OCI-LY7 (cell line): ENCODE results near the gene CD8A.

Source experiments
- EZH2phosphoT487 ChIP-seq: fragments of 200-600 bp; sonication (generic); IDR thresholded peaks from 2 replicates; pipeline ENCODE4 v1.6.1; 2018; ENCODE audit warnings: low read depth, borderline replicate concordance, mild to moderate bottlenecking, mixed run types, antibody characterized with exemption, low read length, moderate library complexity, mixed read lengths
- TF ChIP-seq, protein P1 (sequence below): fragments of 200-600 bp; sonication (generic); conservative IDR thresholded peaks from 2 replicates; pipeline ENCODE4 v1.5.1; 2014; ENCODE audit warnings: mild to moderate bottlenecking, antibody characterized with exemption, low read length, moderate library complexity, mixed read lengths

DNA sequence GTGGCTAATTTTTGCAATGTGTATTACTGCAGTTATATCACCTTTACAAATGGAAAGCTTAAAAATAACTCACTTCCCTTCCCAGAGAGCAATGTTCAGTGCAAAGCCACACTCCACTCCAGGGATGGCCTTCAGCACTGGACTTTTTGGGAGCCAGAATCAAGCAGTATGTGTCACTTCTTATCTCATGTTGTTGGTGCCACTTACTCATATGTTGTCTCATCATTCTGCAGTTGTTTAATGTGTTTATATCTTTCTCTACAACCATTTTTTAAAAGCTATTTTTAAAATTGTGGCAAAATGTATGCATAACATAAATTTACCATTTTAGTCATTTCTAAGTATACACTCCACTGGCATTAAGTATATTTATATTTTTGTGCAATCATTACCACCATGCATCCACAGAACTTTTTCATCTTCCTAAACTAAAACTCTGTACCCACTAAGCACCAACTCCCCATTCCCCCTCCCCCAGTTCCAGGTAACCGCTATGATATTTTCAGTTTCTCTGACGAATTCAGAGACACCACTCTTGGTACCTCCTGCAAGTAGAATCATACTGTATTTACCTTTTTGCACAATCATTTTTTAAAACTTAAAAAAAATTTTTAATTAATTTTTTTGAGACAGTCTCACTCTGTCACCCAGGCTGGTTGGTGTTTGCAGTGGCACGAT, 32.1 kb upstream of the CD8A start:
- TF ChIP-seq, protein P1, sequence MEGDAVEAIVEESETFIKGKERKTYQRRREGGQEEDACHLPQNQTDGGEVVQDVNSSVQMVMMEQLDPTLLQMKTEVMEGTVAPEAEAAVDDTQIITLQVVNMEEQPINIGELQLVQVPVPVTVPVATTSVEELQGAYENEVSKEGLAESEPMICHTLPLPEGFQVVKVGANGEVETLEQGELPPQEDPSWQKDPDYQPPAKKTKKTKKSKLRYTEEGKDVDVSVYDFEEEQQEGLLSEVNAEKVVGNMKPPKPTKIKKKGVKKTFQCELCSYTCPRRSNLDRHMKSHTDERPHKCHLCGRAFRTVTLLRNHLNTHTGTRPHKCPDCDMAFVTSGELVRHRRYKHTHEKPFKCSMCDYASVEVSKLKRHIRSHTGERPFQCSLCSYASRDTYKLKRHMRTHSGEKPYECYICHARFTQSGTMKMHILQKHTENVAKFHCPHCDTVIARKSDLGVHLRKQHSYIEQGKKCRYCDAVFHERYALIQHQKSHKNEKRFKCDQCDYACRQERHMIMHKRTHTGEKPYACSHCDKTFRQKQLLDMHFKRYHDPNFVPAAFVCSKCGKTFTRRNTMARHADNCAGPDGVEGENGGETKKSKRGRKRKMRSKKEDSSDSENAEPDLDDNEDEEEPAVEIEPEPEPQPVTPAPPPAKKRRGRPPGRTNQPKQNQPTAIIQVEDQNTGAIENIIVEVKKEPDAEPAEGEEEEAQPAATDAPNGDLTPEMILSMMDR = no peak
- no peak for TF ChIP-seq EZH2phosphoT487
